Measurements from ENCODE around the gene PABPC4L.
"Not testable (repeated sequence)": the region's sequence is repeated elsewhere in the genome, so short reads cannot be mapped to it uniquely, and the experiment has no call there.

The PABPC4L gene

GRCh38 chr4:134201216-134202161 is at the start of gene PABPC4L:
PABPC4L (minus strand) TSS chr4:134201789; CDS start chr4:134201019, 770 bp downstream.
- no peak within 1 kb of the TSS for H3K4me2 ChIP-seq
- TF ChIP-seq Cebpa-rat (IDR thresholded peaks at IDR 0.05) = no peak
- H3K4me1 ChIP-seq = no peaks in the 10 kb centered on the region
- no peaks in the 10 kb centered on the region for H3K27me3 ChIP-seq
- peaks cover 0 to 14% (median 8%) of the 10 kb centered on the region in 11 experiments; a peak in 9 of 22 replicates for H3K9me3 ChIP-seq (replicated peaks in 1 of 11)
- H4K20me1 ChIP-seq = no peaks in the 10 kb centered on the region
- H3K36me3 ChIP-seq = no peaks in the 10 kb centered on the region
- H3K9ac ChIP-seq = no peak within 1 kb of the TSS
- H3K27ac ChIP-seq = no peak within 1 kb of the TSS
- no peak within 1 kb of the TSS for H3K4me3 ChIP-seq

- H3K36me3 ChIP-seq = no peaks in the 10 kb centered on the region
- H3K9me3 ChIP-seq (replicated peaks in 1 of 11) = no peaks in the 10 kb centered on the region
- H3K9ac ChIP-seq = no peak overlapping the region
- H3K4me3 ChIP-seq = no peak overlapping the region
- no peak for TF ChIP-seq Cebpa-rat (IDR thresholded peaks at IDR 0.05)
- no peak overlapping the region for H3K27ac ChIP-seq
- no peak overlapping the region for H3K4me2 ChIP-seq
- H3K27me3 ChIP-seq = no peaks in the 10 kb centered on the region
- no peaks in the 10 kb centered on the region for H4K20me1 ChIP-seq
- H3K4me1 ChIP-seq = no peaks in the 10 kb centered on the region
Observed at GRCh38 chr4:134251322-134251721, 49.7 kb upstream of the PABPC4L start.

DNA sequence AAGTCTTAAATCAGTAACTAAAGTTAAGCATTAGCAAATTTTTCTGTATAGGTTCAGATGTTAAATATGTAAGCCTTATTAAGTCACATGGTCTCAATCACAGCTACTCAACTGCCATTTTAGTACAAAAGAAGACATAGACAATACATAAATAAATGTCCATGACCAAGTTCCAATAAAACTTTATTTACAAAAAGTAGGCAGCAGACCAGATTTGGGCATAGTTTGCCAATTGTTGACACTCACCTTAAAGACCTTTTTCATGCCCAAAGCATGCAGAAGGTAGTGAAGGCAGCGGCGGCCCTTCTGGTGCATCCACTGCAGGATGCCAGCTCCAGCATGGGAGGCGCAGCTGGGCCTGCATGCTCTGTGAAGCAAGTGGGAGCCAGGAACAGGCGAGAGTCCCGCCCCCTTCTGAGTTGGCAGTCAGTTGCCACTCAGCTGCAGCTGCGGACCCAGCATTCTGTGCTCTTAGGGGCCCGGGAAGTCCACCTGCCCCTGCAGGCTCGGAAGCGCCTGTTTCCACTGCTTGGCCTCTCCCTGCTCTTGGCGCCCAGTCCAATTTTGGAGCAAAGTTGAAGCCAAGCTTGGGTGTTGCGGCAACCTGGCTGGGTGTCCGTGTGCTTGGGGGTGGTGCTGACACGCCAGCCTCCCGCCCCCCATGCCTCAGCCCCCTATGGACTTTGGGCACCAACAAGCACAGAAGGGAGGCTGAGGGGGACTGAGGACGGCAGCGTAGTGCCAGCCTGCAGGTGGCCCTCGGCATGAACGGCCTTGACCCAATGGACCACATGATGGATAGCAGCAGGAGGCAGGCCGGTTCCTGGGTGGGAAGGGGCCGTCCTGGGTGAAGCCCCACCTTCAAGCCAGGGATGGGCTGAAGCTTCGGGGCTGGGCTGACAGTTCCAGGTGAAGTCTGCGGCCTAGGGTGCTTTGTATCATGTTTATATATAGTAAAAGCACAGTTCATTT is 42.4 kb upstream of the PABPC4L start:
- H3K9ac ChIP-seq = no peak overlapping the region
- peaks cover 0 to 6% (median 0%) of the 10 kb centered on the region in 11 experiments; a peak in 4 of 22 replicates for H3K9me3 ChIP-seq (replicated peaks in 1 of 11)
- no peak overlapping the region for H3K4me2 ChIP-seq
- no peak overlapping the region for H3K4me3 ChIP-seq
- H3K27ac ChIP-seq = no peak overlapping the region
- no peaks in the 10 kb centered on the region for H3K27me3 ChIP-seq
- peaks cover 0 to 5% (median 0%) of the 10 kb centered on the region in 10 experiments; a peak in 1 of 20 replicates for H3K4me1 ChIP-seq
- no peaks in the 10 kb centered on the region for H3K36me3 ChIP-seq
- H4K20me1 ChIP-seq = no peaks in the 10 kb centered on the region
- no peak for TF ChIP-seq Cebpa-rat (IDR thresholded peaks at IDR 0.05)

- no peaks in the 10 kb centered on the region for H3K36me3 ChIP-seq
- H3K27me3 ChIP-seq = no peaks in the 10 kb centered on the region
- H3K4me1 ChIP-seq = no peaks in the 10 kb centered on the region
- H3K27ac ChIP-seq = no peak overlapping the region
- no peak overlapping the region for H3K4me3 ChIP-seq
- no peak overlapping the region for H3K9ac ChIP-seq
- no peak overlapping the region for H3K4me2 ChIP-seq
- H4K20me1 ChIP-seq = no peaks in the 10 kb centered on the region
- TF ChIP-seq Cebpa-rat (IDR thresholded peaks at IDR 0.05) = no peak
- no peaks in the 10 kb centered on the region for H3K9me3 ChIP-seq (replicated peaks in 1 of 11)
Observed at GRCh38 chr4:134219043-134219442, 17.5 kb upstream of the PABPC4L start.

- Histone ChIP-seq H3K27ac (no peak overlapping the region), H4K20me1 (no peaks in the 10 kb centered on the region), H3K4me2 (no peak overlapping the region), H3K4me1 (no peaks in the 10 kb centered on the region), H3K4me3 (no peak overlapping the region), H3K9me3 (replicated peaks in 1 of 11) (no peaks in the 10 kb centered on the region), H3K9ac (no peak overlapping the region), H3K27me3 (no peaks in the 10 kb centered on the region), H3K36me3 (no peaks in the 10 kb centered on the region)
- no peak for TF ChIP-seq Cebpa-rat (IDR thresholded peaks at IDR 0.05)
Observed at GRCh38 chr4:134216411-134216810, 14.8 kb upstream of the PABPC4L start.

DNA sequence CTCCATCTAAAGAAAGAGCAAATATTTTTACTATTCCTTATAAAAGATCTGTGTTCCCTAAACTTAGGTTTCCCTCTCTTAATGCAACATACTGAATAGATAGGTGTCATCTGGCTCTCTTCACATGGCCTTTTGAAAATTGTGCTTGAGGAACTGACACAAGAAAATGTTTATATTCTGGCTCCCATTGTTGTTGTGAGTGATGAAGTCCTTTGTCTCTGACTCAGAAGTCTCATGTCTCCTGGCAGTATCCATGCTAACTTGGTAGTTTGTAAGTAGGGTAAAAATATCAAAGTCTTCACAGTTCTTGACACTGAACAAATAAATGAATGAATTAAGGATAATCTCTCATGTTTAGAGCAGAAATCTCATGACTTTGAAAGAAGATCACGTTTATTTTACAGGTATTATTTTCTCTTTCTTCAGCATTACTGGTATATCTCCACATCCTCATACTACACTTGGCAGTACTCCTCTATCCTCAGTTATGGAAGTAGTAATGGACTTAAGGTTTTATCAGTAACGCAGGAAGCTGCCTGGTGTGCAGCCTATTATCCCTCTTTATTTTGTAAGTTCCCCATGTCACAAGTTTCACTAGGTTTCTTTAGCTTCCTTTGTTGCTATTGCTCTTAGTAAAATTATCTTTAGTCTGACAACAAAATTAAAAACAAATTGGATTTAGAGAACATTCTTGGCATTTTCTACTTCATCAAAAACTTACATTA is 14.2 kb upstream of the PABPC4L start:
- no peaks in the 10 kb centered on the region for H3K9me3 ChIP-seq (replicated peaks in 1 of 11)
- H3K4me3 ChIP-seq = no peak overlapping the region
- H3K4me2 ChIP-seq = no peak overlapping the region
- no peaks in the 10 kb centered on the region for H3K4me1 ChIP-seq
- no peak overlapping the region for H3K9ac ChIP-seq
- H4K20me1 ChIP-seq = no peaks in the 10 kb centered on the region
- no peak overlapping the region for H3K27ac ChIP-seq
- no peak for TF ChIP-seq Cebpa-rat (IDR thresholded peaks at IDR 0.05)
- H3K36me3 ChIP-seq = no peaks in the 10 kb centered on the region
- H3K27me3 ChIP-seq = no peaks in the 10 kb centered on the region

DNA sequence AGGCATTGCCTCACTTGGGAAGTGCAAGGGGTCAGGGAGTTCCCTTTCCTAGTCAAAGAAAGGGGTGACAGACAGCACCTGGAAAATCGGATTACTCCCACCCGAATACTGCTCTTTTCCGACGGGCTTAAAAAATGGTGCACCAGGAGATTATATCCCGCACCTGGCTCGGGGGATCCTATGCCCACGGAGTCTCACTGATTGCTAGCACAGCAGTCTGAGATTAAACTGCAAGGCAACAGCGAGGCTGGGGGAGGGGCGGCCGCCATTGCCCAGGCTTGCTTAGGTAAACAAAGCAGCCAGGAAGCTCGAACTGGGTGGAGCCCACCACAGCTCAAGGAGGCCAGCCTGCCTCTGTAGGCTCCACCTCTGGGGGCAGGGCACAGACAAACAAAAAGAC is 6.4 kb upstream of the PABPC4L start:
- not testable (repeated sequence) for H3K36me3 ChIP-seq, H3K27me3 ChIP-seq, H3K4me2 ChIP-seq, H3K4me3 ChIP-seq, H4K20me1 ChIP-seq, H3K27ac ChIP-seq, H3K9ac ChIP-seq, H3K4me1 ChIP-seq
- peaks cover 10 to 16% (median 14%) of the 10 kb centered on the region in 11 experiments; a peak in 21 of 22 replicates for H3K9me3 ChIP-seq (replicated peaks in 1 of 11)

- H3K4me2 ChIP-seq = no peak overlapping the region
- no peak for TF ChIP-seq Cebpa-rat (IDR thresholded peaks at IDR 0.05)
- no peak overlapping the region for H3K27ac ChIP-seq
- no peaks in the 10 kb centered on the region for H3K36me3 ChIP-seq
- H3K4me1 ChIP-seq = no peaks in the 10 kb centered on the region
- no peak overlapping the region for H3K9ac ChIP-seq
- no peak overlapping the region for H3K4me3 ChIP-seq
- H4K20me1 ChIP-seq = no peaks in the 10 kb centered on the region
- no peaks in the 10 kb centered on the region for H3K27me3 ChIP-seq
- H3K9me3 ChIP-seq (replicated peaks in 1 of 11) = peaks cover 2 to 16% (median 12%) of the 10 kb centered on the region in 11 experiments; a peak in 19 of 22 replicates
Observed at GRCh38 chr4:134202166-134202956, 772 bp upstream of the PABPC4L start.
